DMS79 (cell line): ENCODE measurements around the gene PRAMEF15.
"Not testable (repeated sequence)": the region's sequence is repeated elsewhere in the genome, so short reads cannot be mapped to it uniquely, and the experiment has no call there.

Experiments used
- DNase-seq: peaks from one replicate; lab custom pipeline; 2025; lab: John Stamatoyannopoulos, UW

Gene PRAMEF15

DNA sequence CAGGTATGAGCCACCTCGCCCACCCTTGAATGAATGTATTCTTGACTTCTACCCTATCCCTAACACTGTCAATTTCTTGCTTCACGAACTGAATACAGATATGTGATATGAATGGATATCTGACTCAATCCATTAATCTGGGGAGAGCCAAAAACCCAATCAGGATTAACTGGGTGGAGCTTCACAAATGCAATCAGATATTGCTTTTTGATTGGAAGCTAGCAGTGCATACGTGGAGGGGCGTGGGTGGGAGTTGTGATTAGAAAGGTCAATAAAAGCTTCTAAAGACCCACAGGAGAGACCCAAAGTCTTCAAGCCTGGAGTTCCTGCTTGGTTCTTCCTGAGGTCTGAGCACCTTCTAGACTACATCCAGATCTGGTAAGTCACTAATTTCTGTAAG is at the start of gene PRAMEF15:
Gene PRAMEF15, plus strand, starts transcription at position 301 of the 400 bp plus-strand sequence. CDS start 2,827 bp downstream, outside the sequence.
- DNase-seq, result not testable (repeated sequence)

DNA sequence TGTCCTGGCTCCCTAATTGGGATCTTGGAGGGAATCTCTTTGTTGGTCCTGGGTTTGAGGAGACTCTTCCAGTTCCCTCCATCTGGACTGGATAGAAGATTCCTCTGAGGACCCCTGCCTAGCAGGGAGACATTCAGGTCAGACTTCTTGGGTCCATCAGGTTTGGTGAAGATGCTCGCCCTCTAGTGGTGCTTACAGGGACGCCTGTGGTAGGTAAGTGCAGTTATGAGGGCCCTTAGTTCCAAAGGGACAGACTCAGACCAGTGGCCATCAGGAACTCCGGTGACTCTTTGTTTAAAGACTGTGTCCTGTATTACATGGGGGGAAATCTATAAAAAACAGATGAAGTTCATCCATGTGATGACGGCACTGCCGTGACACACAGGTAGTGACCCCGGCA is 38.4 kb upstream of the PRAMEF15 start:
- not testable (repeated sequence) for DNase-seq

DNA sequence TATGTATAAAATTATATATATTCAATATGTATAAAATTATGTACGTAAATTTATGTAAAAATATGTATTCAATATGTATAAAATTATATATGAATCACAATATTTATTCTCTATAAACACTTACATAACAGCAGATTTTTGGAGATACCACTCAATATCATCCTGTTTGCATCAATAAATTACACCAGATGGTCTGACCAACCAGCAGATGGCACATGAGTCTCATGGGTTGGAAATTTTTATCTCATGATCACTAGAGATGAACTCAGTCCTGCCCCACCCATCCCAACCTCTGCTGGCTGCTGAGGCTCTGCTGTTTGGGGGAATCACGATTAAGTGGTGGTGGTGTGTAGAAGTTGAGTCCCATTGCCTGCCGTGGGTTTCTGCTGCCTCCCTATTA is 35.8 kb upstream of the PRAMEF15 start:
- not testable (repeated sequence) for DNase-seq

DNA sequence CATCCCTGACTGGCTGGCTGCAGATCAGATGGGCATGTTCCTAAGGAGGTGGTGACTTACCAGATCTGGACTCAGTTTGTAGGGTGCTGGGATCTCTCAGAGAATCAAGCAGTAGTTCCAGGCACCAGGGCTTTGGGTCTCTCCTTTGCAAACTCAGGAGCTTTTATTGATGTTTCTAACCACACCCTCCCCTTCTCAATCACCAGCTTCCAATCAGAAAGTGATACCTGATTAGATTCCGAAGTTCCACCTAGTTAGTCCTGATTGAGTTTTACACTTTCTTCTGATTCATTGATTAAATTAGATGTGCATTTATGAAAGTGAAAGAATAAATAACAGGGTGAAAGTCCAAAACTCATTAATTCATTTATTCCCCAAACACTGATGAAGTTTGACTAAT is 30.3 kb upstream of the PRAMEF15 start, which contains the start of gene PRAMEF8:
Gene PRAMEF8, minus strand, starts transcription at position 101 of the 400 bp plus-strand sequence. CDS start 1,046 bp downstream, outside the sequence.
- not testable (repeated sequence) for DNase-seq

DNA sequence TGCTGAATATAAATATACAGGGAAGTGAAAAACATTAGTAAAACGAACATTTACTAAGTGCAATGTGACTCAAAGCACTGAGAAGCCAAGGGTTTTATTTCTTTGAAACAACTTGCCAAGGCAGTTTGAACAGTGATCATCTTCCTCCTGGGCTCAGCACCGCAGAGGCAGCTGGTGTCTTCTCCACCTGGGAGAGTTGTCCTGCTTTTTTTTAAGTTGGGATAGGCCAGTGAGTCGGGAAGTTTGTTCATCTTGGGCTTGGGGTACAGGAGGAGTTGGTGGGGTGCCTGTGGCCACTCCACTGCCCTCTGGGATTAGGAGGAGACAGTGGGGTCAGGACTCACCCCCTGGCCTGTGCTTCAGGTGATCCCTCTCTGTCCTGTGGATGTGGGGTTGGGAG is 26.4 kb upstream of the PRAMEF15 start:
- DNase-seq, result not testable (repeated sequence)

DNA sequence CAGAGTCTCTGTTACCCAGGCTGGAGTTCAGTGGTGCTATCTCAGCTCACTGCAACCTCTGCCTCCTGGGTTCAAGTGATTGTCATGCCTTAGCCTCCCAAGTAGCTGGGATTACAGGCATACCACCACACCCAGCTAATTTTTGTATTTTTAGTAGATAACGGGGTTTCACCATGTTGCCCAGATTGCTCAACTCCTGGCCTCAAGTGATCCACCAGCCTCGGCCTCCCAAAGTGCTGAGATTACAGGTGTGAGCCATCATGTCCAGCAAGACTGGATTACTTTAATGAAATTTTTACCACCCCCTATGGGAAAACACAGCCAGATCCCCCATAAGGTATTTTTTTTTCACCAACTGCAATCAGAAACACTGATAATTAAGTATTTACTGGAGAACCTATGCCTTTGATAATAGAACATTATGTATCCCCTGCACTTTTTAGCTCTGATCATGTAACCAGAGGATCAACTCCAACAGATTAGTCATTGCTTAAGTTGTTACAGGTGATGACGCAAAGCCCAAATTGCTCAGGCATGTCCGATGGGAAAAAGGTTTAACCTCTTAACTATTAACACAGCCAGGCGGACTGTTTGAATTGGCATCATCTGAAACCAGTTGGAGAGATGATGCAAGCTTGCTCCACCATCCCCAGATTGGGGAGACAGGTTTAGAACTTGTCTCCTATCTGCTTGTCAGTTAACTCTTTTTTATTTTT is 18.0 kb upstream of the PRAMEF15 start:
- DNase-seq, result not testable (repeated sequence)

DNA sequence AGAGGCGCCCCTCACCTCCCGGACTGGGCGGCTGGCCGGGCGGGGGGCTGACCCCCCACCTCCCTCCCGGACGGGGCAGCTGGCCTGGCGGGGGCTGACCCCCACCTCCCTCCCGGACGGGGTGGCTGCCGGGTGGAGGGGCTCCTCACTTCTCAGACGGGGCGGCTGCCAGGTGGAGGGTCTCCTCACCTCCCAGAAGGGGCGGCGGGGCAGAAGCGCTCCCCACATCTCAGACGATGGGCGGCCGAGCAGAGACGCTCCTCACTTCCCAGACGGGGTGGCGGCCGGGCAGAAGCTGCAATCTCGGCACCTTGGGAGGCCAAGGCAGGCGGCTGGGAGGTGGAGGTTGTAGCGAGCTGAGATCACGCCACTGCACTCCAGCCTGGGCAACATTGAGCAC is 16.7 kb upstream of the PRAMEF15 start:
- DNase-seq, result not testable (repeated sequence)

DNA sequence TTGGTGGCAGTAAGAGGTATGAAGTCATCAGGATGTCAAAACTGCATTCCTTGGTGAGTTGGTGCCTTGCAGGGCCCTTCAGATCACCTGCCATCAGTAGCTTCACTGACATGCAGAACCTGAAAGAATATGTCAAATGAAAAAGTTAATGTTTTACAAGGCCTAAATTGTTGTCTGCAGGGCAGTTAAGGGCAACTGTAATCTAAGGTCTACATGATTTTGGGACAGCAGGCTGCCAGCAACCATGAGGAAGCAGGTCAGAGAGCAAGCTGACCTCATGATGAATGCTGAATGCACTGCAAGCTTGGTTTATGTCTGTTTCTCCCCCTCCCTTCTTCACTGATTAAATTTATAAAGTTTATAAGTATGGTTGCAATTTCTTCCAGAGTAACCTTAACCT is 13.2 kb upstream of the PRAMEF15 start:
- DNase-seq, result not testable (repeated sequence)

DNA sequence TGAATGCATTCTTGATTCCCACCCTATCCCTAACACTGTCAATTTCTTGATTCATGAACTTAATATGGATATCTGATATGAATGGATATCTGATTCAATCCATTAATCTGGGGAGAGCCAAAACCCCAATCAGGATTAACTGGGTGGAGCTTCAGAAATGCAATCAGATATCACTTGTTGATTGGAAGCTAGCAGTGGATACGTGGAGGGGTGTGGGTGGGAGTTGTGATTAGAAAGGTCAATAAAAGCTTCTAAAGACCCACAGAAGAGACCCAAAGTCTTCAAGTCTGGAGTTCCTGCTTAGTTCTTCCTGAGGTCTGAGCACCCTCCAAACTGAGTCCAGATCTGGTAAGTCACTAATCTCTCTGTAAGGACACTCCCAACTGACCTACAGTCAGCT is 12.1 kb upstream of the PRAMEF15 start, which contains the start of gene PRAMEF33:
Gene PRAMEF33, plus strand, starts transcription at position 301 of the 400 bp plus-strand sequence. CDS start 2,416 bp downstream, outside the sequence.
- not testable (repeated sequence) for DNase-seq

DNA sequence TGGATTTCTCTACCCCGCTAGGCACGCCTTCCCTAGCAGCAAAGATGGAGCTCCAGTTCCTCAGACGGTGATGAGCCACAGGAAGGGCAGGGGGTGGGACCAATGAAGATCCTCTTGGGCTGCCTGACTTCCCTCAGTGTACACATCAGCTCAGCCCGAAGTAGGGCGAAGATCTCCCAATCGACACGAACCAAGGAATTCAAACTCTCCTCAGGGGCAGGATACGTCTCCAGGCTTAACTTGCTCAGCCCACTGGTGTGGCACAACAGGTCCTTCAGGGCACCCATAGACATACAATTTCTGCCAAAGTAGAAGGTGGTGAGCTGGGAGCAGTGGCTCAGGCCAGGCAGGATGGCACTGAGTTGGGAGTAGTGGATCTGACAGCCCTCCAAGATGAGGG is 27.1 kb downstream of the PRAMEF15 start:
- DNase-seq, result not testable (repeated sequence)

DNA sequence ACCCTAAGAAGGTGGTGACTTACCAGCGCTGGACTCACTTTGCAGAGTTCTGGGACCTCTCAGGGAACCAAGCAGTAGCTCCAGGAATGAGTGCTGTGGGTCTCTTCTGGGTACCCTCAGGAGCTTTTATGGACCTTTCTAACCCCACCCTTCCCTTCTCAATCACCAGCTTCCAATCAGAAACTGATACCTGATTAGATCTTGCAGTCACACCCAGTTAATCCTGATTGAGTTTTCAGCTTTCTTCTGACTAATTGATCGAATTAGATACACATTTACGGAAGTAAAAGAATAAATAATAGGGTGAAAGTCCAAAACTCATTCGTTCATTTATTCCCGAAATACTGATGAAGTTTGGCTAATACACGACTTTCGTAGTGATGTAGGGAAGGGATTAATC is 31.7 kb downstream of the PRAMEF15 start, which contains the start of gene PRAMEF14:
Gene PRAMEF14, minus strand, starts transcription at position 101 of the 400 bp plus-strand sequence. CDS start 1,820 bp downstream, outside the sequence.
- not testable (repeated sequence) for DNase-seq

DNA sequence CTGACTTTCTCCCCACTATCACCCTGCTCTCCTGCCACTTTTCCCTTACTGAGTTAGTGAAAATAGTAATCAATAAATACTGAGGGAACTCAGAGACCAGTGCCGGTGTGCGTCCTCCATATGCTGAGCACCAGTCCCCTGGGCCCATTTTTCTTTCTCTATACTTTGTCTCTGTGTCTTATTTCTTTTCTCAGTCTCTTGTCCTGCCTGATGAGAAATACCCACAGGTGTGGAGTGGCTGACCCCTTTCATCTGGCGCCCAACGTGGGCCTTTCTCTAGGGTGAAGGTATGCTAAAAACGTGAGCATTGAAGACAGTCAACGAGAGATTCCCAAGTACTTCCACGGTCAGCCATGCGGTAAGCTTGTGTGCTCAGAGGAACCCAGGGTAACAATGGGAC is 38.1 kb downstream of the PRAMEF15 start:
- DNase-seq, result not testable (repeated sequence)

DNA sequence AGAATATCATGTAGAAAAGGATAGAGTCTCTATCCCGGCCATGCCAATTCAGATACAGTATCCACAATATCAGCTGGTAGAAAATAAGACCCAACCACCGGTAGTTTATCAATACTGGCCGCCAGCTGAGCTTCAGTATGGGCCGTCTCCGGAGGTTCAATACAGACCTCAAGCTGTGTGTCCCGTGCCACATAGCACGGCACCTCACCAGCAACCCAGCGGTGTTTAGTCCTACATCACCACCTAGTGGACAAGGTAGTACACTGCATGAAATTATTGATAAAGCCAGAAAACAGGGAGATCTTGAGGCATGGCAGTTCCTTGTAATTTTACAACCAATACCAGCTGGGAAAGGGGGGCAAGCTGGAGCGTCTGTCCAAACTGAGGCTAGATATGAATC is 39.1 kb downstream of the PRAMEF15 start:
- DNase-seq, result not testable (repeated sequence)

DNA sequence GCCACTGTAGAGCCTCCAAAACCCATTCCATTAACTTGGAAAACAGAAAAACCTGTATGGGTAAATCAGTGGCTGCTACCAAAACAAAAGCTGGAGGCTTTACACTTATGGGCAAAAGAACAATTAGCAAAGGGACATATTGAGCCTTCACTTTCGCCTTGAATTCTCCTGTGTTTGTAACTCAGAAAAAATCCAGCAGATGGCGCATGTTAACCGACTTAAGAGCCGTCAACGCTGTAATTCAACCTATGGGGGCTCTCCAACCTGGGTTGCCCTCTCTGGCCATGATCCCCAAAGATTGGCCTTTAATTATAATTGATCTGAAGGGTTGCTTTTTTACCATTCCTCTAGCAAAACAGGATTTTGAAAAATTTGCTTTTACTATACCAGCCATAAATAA is 41.4 kb downstream of the PRAMEF15 start:
- DNase-seq, result not testable (repeated sequence)

DNA sequence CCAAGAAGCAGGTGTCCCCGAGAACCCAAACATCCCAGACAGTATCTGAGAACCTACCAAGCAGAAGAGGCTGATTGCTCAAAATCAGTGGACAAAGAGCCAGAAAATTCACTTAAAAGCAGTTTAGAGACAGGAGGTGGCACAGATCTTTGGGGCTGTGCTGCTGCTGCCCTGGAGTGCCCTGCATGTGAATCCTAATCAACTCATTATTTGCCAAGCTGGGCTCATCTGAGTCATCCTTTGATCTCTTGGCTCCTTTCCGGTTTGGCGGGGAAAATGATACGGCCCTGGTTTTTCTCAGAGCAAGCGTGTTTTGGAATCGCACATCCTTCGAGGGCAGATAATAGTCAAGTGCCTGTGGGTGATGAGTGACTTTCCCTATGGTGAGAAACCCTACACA is 47.0 kb downstream of the PRAMEF15 start:
- DNase-seq, result not testable (repeated sequence)

DNA sequence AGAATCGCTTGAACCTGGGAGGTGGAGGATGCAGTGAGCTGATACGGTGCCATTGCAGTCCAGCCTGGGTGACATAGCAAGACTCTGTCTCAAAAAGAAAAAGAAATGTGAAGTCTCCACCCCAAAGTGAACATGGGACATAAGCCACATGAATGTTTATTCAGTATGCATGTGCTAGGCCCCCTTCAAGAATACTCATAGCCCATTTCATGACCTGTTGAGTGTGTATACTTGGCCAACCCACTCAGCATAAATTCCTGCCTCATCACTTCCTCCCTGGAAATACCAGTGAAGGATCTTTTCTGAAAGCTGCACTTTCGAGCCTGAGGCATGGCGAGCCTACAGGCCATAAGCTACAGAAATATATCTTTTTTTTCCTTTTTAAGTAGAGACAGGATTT is 49.5 kb downstream of the PRAMEF15 start:
- DNase-seq, result not testable (repeated sequence)

DNA sequence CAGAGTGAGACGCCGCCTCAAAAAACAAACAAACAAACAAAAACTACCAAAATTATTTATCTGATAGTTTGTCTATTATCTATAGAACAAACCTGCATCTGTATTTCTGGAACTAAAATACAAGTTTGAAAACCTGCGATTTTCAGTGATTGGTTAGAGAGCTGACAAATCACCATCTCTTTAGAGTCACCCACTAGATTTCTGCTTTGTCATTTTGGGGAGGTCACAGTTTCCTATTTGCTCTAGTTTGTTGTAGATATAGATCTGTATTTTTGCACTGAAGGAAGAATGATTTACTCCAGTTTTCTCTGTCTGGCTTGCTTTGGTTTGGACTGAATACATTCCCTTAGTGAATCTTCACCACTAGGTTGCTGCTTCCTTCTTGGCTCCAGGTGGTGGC is 51.2 kb downstream of the PRAMEF15 start:
- DNase-seq, result not testable (repeated sequence)

DNA sequence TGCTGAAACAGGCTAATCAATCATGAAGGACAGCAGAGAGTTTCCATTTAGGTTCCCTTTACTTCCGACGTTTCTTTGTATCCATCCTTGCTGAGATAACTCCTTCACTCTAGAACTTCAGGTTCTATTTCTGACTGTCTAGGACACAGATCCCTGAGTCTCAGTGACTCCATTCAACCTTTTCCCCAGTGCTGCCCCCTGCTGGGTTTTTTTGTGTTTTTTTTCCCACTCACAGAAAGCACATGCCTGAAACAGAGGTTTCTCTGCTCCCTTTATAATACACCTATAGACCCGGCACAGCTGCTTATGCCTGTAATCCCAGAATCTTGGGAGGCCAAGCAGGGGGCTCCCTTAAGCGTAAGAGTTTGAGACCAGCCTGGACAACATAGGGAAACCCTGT is 53.2 kb downstream of the PRAMEF15 start:
- DNase-seq, result not testable (repeated sequence)
